SU-DHL-6 (cell line): ENCODE measurements around the gene LSR.

Experiments
- H2AFZ ChIP-seq: fragments of 200-600 bp; sonication (generic); 2 replicates; pipeline ENCODE4 v1.6.1; 2014; ENCODE audit warnings: low read depth, mild to moderate bottlenecking, moderate library complexity, mixed read lengths, antibody characterized with exemption, low read length; ENCODE audit not compliant: severe bottlenecking
- H3F3A ChIP-seq: fragments of 200-600 bp; shearing (Covaris generic); 2 replicates; pipeline ENCODE4 v1.6.0; 2016; ENCODE audit warnings: antibody characterized with exemption, mild to moderate bottlenecking; ENCODE audit not compliant: insufficient read depth
- H3K27ac ChIP-seq: fragments of 200-600 bp; sonication (generic); 2 replicates; pipeline ENCODE4 v1.5.1; 2016; ENCODE audit warnings: low read depth, mild to moderate bottlenecking, low read length, moderate library complexity, mixed read lengths
- H3K27me3 ChIP-seq: fragments of 200-600 bp; sonication (generic), shearing (Covaris generic); 2 replicates; pipeline ENCODE4 v1.6.0; 2014; ENCODE audit warnings: mild to moderate bottlenecking, low read length
- H3K36me3 ChIP-seq: fragments of 200-600 bp; sonication (generic); 2 replicates; pipeline ENCODE4 v1.6.1; 2014; ENCODE audit warnings: mild to moderate bottlenecking, low read length, mixed read lengths
- H3K4me2 ChIP-seq: fragments of 300-600, 200-600 bp; shearing (Covaris generic), sonication (generic); 2 replicates; pipeline ENCODE4 v1.6.0; 2014; ENCODE audit warnings: low read length, low read depth, mild to moderate bottlenecking; ENCODE audit not compliant: poor library complexity, severe bottlenecking
- H3K4me3 ChIP-seq: fragments of 200-600 bp; sonication (generic); 2 replicates; pipeline ENCODE4 v1.5.1; 2014; ENCODE audit warnings: antibody characterized with exemption, low read length, mild to moderate bottlenecking, mixed read lengths; ENCODE audit not compliant: insufficient read depth, poor library complexity, severe bottlenecking
- H3K79me2 ChIP-seq: fragments of 200-600 bp; sonication (generic); 2 replicates; pipeline ENCODE4 v1.6.1; 2014; ENCODE audit warnings: mild to moderate bottlenecking, low read length, moderate library complexity; ENCODE audit not compliant: insufficient read depth
- H3K9ac ChIP-seq: fragments of 200-600 bp; sonication (generic); 2 replicates; pipeline ENCODE4 v1.7.0; 2014; ENCODE audit warnings: mild to moderate bottlenecking, low read length
- H3K9me2 ChIP-seq: fragments of 200-600 bp; sonication (generic); replicated peaks from 2 replicates; pipeline ENCODE4 v1.6.1; 2014; ENCODE audit warnings: low read length; ENCODE audit not compliant: insufficient read depth
- H3K9me3 ChIP-seq: fragments of 200-600 bp; sonication (generic); 2 replicates; pipeline ENCODE4 v1.6.1; 2014; ENCODE audit warnings: low read length, mixed read lengths; ENCODE audit not compliant: insufficient read depth
- H4K20me1 ChIP-seq: fragments of 200-600 bp; sonication (generic); 2 replicates; pipeline ENCODE4 v1.6.1; 2014; ENCODE audit warnings: low read depth, mild to moderate bottlenecking, antibody characterized with exemption, low read length, moderate library complexity, mixed read lengths
- CTCF ChIP-seq: fragments of 200-600 bp; sonication (generic); IDR thresholded peaks from one replicate; pipeline ENCODE4 v1.5.1; 2017; ENCODE audit warnings: antibody characterized with exemption, mild to moderate bottlenecking, low read length, moderate library complexity; ENCODE audit not compliant: insufficient read depth, poor library complexity, severe bottlenecking
- EZH2phosphoT487 ChIP-seq: fragments of 200-600 bp; sonication (generic), shearing (Covaris generic); conservative IDR thresholded peaks from 2 replicates; pipeline ENCODE4 v1.6.1; 2018; ENCODE audit warnings: mild to moderate bottlenecking, antibody characterized with exemption, low read length, moderate library complexity, mixed read lengths

LSR gene

GRCh38 chr19:35310331-35310730 lies 61.5 kb downstream of the LSR start:
- no peak overlapping the region for H3K9ac ChIP-seq
- no peak overlapping the region for H3K4me3 ChIP-seq
- H3K36me3 ChIP-seq = no peaks in the 10 kb centered on the region
- TF ChIP-seq EZH2phosphoT487 (no peak), CTCF (no peak)
- H3F3A ChIP-seq = no peaks in the 10 kb centered on the region
- no peaks in the 10 kb centered on the region for H3K79me2 ChIP-seq
- no peak overlapping the region for H2AFZ ChIP-seq
- no peaks in the 10 kb centered on the region for H3K9me3 ChIP-seq
- no peaks in the 10 kb centered on the region for H3K9me2 ChIP-seq
- no peak overlapping the region for H3K4me2 ChIP-seq
- H3K27me3 ChIP-seq = no peaks in the 10 kb centered on the region
- H4K20me1 ChIP-seq = no peaks in the 10 kb centered on the region
- no peak overlapping the region for H3K27ac ChIP-seq

- H2AFZ ChIP-seq = no peak overlapping the region
- H3K9me2 ChIP-seq = no peaks in the 10 kb centered on the region
- H3K27me3 ChIP-seq = no peaks in the 10 kb centered on the region
- H3K36me3 ChIP-seq = no peaks in the 10 kb centered on the region
- no peak overlapping the region for H3K4me3 ChIP-seq
- no peak overlapping the region for H3K4me2 ChIP-seq
- no peaks in the 10 kb centered on the region for H3K79me2 ChIP-seq
- TF ChIP-seq EZH2phosphoT487 (no peak), CTCF (no peak)
- H3K9ac ChIP-seq = no peak overlapping the region
- no peaks in the 10 kb centered on the region for H3F3A ChIP-seq
- H3K27ac ChIP-seq = no peak overlapping the region
- no peaks in the 10 kb centered on the region for H3K9me3 ChIP-seq
- H4K20me1 ChIP-seq = no peaks in the 10 kb centered on the region
Measured at GRCh38 chr19:35310811-35311465, 62.1 kb downstream of the LSR start.

- H3K36me3 ChIP-seq = no peaks in the 10 kb centered on the region
- H3K27me3 ChIP-seq = no peaks in the 10 kb centered on the region
- no peak overlapping the region for H3K4me2 ChIP-seq
- no peak for TF ChIP-seq EZH2phosphoT487
- TF ChIP-seq CTCF = no peak
- H3K9ac ChIP-seq = no peak overlapping the region
- H4K20me1 ChIP-seq = no peaks in the 10 kb centered on the region
- no peak overlapping the region for H3K4me3 ChIP-seq
- no peaks in the 10 kb centered on the region for H3K9me2 ChIP-seq
- H3K27ac ChIP-seq = no peak overlapping the region
- no peaks in the 10 kb centered on the region for H3K9me3 ChIP-seq
- H3F3A ChIP-seq = no peaks in the 10 kb centered on the region
- no peak overlapping the region for H2AFZ ChIP-seq
- H3K79me2 ChIP-seq = no peaks in the 10 kb centered on the region
Measured at GRCh38 chr19:35311901-35312665, 63.3 kb downstream of the LSR start.
